ENCODE results near the gene OR10AD1. TPM values are rescaled to one million over a fixed set of nuclear protein-coding genes. Genes with fewer than 3 reads are reported as not detected.

The OR10AD1 gene
- total RNA-seq, 1 donor from 2014 or later: not detected

Other genes with a start within 250 kb of the OR10AD1 start
- 40.3 TPM for gene TMEM106C, start 239.7 kb downstream of the OR10AD1 start, total RNA-seq
- 0.74 TPM for gene COL2A1, start 198.8 kb downstream of the OR10AD1 start, total RNA-seq
- gene SENP1, start 97.2 kb downstream of the OR10AD1 start, total RNA-seq: 25.1 TPM
- gene PFKM, start 83.9 kb downstream of the OR10AD1 start, total RNA-seq: 79.4 TPM
- 25.6 TPM for gene ASB8, start 45.8 kb downstream of the OR10AD1 start, total RNA-seq
- gene CCDC184, start 19.6 kb downstream of the OR10AD1 start, total RNA-seq: 26.3 TPM
- gene ZNF641, start 147.6 kb upstream of the OR10AD1 start, total RNA-seq: 34.4 TPM

Measured in temporal lobe (tissue), 1 donor.